Liver (tissue), 9 donors: ENCODE results near the gene CCDC186. TPM values are rescaled to one million over a fixed set of nuclear protein-coding genes. Genes with fewer than 3 reads are reported as not detected.

Source experiments
- DNase-seq: peaks from one replicate; pipeline ENCODE4 v3.0.0-alpha.2; 2017; ENCODE audit warnings: low spot score
- H3K27ac ChIP-seq, 2 donors: one replicate each; pipeline ENCODE4 v1.7.0; 2013; ENCODE audit warnings: inconsistent platforms in 2 of 2, low read length in 2 of 2, control low read depth in 1 of 2, low read depth in 1 of 2, mild to moderate bottlenecking in 1 of 2
- H3K27me3 ChIP-seq, 4 donors: one replicate each; pipeline versions ENCODE4 v1.6.1 to v1.7.0; 2013; ENCODE audit warnings: low read length in 3 of 4, inconsistent platforms in 1 of 4, mild to moderate bottlenecking in 1 of 4, moderate library complexity in 1 of 4; ENCODE audit not compliant: control insufficient read depth in 4 of 4, insufficient read depth in 4 of 4
- H3K36me3 ChIP-seq, 4 donors: one replicate each; pipeline versions ENCODE4 v1.6.1 to v1.7.0; 2013; ENCODE audit warnings: low read length in 3 of 4, mild to moderate bottlenecking in 3 of 4, low read depth in 1 of 4, moderate library complexity in 1 of 4; ENCODE audit not compliant: control insufficient read depth in 4 of 4, insufficient read depth in 3 of 4
- H3K4me1 ChIP-seq, 4 donors: one replicate each; pipeline versions ENCODE4 v1.6.1 to v1.7.0; 2013; ENCODE audit warnings: low read length in 3 of 4, mild to moderate bottlenecking in 3 of 4, moderate library complexity in 1 of 4; ENCODE audit not compliant: control insufficient read depth in 4 of 4, insufficient read depth in 4 of 4
- H3K4me3 ChIP-seq, 3 donors: one replicate each; pipeline versions ENCODE4 v1.6.1 to v1.7.0; 2013; ENCODE audit warnings: low read length in 3 of 3, control low read depth in 1 of 3, low read depth in 1 of 3, mild to moderate bottlenecking in 1 of 3
- H3K9ac ChIP-seq, 2 donors: one replicate each; pipeline ENCODE4 v1.7.0; 2013; ENCODE audit warnings: low read length in 2 of 2, mild to moderate bottlenecking in 2 of 2, moderate library complexity in 2 of 2, control low read depth in 1 of 2, low read depth in 1 of 2
- H3K9me3 ChIP-seq, 4 donors: one replicate each; pipeline versions ENCODE4 v1.6.1 to v1.7.0; 2013; ENCODE audit warnings: low read length in 3 of 4; ENCODE audit not compliant: control insufficient read depth in 4 of 4
- EGR1 ChIP-seq, 2 donors: IDR thresholded peaks; 2 replicates each; pipeline ENCODE4 v1.6.1; 2016 to 2018; ENCODE audit warnings: antibody characterized with exemption in 2 of 2, low read depth in 2 of 2
- FOXA1 ChIP-seq: IDR thresholded peaks from 2 replicates; pipeline ENCODE4 v1.6.1; 2016; ENCODE audit warnings: antibody characterized with exemption
- FOXA2 ChIP-seq: IDR thresholded peaks from 2 replicates; pipeline ENCODE4 v1.6.1; 2016; ENCODE audit warnings: antibody characterized with exemption
- GABPA ChIP-seq, 2 donors: IDR thresholded peaks in 1 of 2; conservative IDR thresholded peaks in 1 of 2; 2 replicates each; pipeline ENCODE4 v1.6.1; 2016; ENCODE audit warnings: antibody characterized with exemption in 2 of 2, mild to moderate bottlenecking in 1 of 2, moderate library complexity in 1 of 2
- HNF4A ChIP-seq, 2 donors: conservative IDR thresholded peaks; 2 replicates each; pipeline ENCODE4 v1.6.1; 2016; ENCODE audit warnings: antibody characterized with exemption in 2 of 2, mild to moderate bottlenecking in 2 of 2
- JUND ChIP-seq, 2 donors: IDR thresholded peaks; 2 replicates each; pipeline ENCODE4 v1.6.1; 2016; ENCODE audit warnings: antibody characterized with exemption in 2 of 2
- NR2F2 ChIP-seq: IDR thresholded peaks from 2 replicates; pipeline ENCODE4 v1.6.1; 2016; ENCODE audit warnings: antibody characterized with exemption
- RAD21 ChIP-seq, 2 donors: IDR thresholded peaks; 2 replicates each; pipeline ENCODE4 v1.6.1; 2016; ENCODE audit warnings: antibody characterized with exemption in 2 of 2, mild to moderate bottlenecking in 2 of 2
- RXRA ChIP-seq, 2 donors: IDR thresholded peaks; 2 replicates each; pipeline ENCODE4 v1.6.1; 2017 to 2018; ENCODE audit warnings: antibody characterized with exemption in 2 of 2, mild to moderate bottlenecking in 1 of 2
- SP1 ChIP-seq: IDR thresholded peaks from 2 replicates; pipeline ENCODE4 v1.6.1; 2018; ENCODE audit warnings: antibody characterized with exemption, mild to moderate bottlenecking
- TAF1 ChIP-seq: conservative IDR thresholded peaks from 2 replicates; pipeline ENCODE4 v1.6.1; 2016; ENCODE audit warnings: antibody characterized with exemption, mild to moderate bottlenecking
- YY1 ChIP-seq: IDR thresholded peaks from 2 replicates; pipeline ENCODE4 v1.6.1; 2016; ENCODE audit warnings: antibody characterized with exemption, mild to moderate bottlenecking
- WGBS: extraction: QIAGEN DNeasy Blood & Tissue Kit; methylation state at CpG from one replicate; pipeline ENCODE4 v1.1.7; 2013; 5-methylcytosine and 5-hydroxymethylcytosine counted together
- polyA plus RNA-seq, 2 donors: library from polyadenylated mRNA; stranded (reverse) in 1 of 2; unstranded in 1 of 2; fragments of 200-250 nt in 1 of 2; fragments of >200 nt in 1 of 2; fragmentation: Nextera tagmentation in 1 of 2; extraction: Ambion mirVana in 1 of 2; gene quantifications; one replicate each; pipeline versions ENCODE4 v1.2.1 to v1.2.3, GENCODE V29; 2013 to 2015
- total RNA-seq, 2 donors: library from RNA; depleted of rRNA; stranded (reverse); fragments of >200 nt; gene quantifications; one replicate each; pipeline ENCODE4 v1.2.3, GENCODE V29; 2014
- TF ChIP-seq, protein P1 (sequence below): IDR thresholded peaks from 2 replicates; pipeline ENCODE4 v1.6.1; 2016; ENCODE audit warnings: antibody characterized with exemption
- TF ChIP-seq, protein P2 (sequence below): IDR thresholded peaks from 2 replicates; pipeline ENCODE4 v1.6.1; 2016; ENCODE audit warnings: antibody characterized with exemption
- TF ChIP-seq, protein P3 (sequence below): IDR thresholded peaks from 2 replicates; pipeline ENCODE4 v1.6.1; 2016; ENCODE audit warnings: antibody characterized with exemption
- TF ChIP-seq, protein P4 (sequence below): IDR thresholded peaks from 2 replicates; pipeline ENCODE4 v1.6.1; 2016; ENCODE audit warnings: antibody characterized with exemption, mild to moderate bottlenecking
- TF ChIP-seq, protein P5 (sequence below): fragments of 150-350 bp; IDR thresholded peaks from 2 replicates; pipeline ENCODE4 v1.5.1; 2017; ENCODE audit warnings: improper control_type of control experiment, low read depth, low read length; ENCODE audit not compliant: missing input control
- donor health status: healthy.
- donor health status: healthy.
- donor health status: healthy.
- donor health status: healthy.
- donor health status: healthy.

The CCDC186 gene
- total and polyA plus RNA-seq, 4 donors, result 1.9 to 11.6 (median 6.1) TPM

DNA sequence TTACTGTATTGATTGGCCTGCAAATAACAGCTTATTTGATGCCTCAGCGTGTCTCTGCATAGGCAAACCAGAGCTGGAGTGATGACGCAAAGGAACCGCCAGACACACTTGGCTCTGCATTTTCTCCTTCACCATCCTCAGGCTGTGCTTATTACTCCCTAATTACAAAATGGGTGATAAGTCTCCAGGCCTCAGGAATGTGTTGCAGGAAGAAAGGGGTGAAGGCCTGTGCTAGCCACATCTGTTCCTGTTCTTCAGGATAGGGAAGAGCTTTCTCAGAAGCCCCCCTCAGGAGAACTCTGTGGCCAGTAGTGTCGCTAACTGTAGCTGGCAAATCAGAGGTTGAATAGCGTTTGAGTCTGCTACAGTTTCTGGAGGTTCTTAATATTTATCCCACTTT, 10.3 kb upstream of the CCDC186 start:
- no peak for DNase-seq
- Histone ChIP-seq H3K27ac (no peak overlapping the region), H3K36me3 (no peaks in the 10 kb centered on the region), H3K9ac (no peak overlapping the region), H3K4me1 (no peaks in the 10 kb centered on the region), H3K9me3 (no peaks in the 10 kb centered on the region), H3K27me3 (no peaks in the 10 kb centered on the region), H3K4me3 (no peak overlapping the region)
- WGBS, result 93% methylated on average over 5 of the region's 5 CpGs
- TF ChIP-seq, protein P1, sequence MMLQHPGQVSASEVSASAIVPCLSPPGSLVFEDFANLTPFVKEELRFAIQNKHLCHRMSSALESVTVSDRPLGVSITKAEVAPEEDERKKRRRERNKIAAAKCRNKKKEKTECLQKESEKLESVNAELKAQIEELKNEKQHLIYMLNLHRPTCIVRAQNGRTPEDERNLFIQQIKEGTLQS, result no peak
- TF ChIP-seq SP1 (no peak), NR2F2 (no peak), GABPA (IDR thresholded peaks at IDR 0.05 in 1 of 2, conservative IDR thresholded peaks at IDR 0.05 in 1 of 2) (no peak), FOXA2 (no peak), RXRA (IDR thresholded peaks at IDR 0.05) (no peak), YY1 (no peak), HNF4A (conservative IDR thresholded peaks at IDR 0.05) (no peak), TAF1 (no peak), JUND (IDR thresholded peaks at IDR 0.05) (no peak), RAD21 (IDR thresholded peaks at IDR 0.05) (no peak)
- TF ChIP-seq, protein P2, sequence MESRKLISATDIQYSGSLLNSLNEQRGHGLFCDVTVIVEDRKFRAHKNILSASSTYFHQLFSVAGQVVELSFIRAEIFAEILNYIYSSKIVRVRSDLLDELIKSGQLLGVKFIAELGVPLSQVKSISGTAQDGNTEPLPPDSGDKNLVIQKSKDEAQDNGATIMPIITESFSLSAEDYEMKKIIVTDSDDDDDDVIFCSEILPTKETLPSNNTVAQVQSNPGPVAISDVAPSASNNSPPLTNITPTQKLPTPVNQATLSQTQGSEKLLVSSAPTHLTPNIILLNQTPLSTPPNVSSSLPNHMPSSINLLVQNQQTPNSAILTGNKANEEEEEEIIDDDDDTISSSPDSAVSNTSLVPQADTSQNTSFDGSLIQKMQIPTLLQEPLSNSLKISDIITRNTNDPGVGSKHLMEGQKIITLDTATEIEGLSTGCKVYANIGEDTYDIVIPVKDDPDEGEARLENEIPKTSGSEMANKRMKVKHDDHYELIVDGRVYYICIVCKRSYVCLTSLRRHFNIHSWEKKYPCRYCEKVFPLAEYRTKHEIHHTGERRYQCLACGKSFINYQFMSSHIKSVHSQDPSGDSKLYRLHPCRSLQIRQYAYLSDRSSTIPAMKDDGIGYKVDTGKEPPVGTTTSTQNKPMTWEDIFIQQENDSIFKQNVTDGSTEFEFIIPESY, result no peak
- TF ChIP-seq, protein P3, sequence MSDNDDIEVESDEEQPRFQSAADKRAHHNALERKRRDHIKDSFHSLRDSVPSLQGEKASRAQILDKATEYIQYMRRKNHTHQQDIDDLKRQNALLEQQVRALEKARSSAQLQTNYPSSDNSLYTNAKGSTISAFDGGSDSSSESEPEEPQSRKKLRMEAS, result no peak
- TF ChIP-seq, protein P4, sequence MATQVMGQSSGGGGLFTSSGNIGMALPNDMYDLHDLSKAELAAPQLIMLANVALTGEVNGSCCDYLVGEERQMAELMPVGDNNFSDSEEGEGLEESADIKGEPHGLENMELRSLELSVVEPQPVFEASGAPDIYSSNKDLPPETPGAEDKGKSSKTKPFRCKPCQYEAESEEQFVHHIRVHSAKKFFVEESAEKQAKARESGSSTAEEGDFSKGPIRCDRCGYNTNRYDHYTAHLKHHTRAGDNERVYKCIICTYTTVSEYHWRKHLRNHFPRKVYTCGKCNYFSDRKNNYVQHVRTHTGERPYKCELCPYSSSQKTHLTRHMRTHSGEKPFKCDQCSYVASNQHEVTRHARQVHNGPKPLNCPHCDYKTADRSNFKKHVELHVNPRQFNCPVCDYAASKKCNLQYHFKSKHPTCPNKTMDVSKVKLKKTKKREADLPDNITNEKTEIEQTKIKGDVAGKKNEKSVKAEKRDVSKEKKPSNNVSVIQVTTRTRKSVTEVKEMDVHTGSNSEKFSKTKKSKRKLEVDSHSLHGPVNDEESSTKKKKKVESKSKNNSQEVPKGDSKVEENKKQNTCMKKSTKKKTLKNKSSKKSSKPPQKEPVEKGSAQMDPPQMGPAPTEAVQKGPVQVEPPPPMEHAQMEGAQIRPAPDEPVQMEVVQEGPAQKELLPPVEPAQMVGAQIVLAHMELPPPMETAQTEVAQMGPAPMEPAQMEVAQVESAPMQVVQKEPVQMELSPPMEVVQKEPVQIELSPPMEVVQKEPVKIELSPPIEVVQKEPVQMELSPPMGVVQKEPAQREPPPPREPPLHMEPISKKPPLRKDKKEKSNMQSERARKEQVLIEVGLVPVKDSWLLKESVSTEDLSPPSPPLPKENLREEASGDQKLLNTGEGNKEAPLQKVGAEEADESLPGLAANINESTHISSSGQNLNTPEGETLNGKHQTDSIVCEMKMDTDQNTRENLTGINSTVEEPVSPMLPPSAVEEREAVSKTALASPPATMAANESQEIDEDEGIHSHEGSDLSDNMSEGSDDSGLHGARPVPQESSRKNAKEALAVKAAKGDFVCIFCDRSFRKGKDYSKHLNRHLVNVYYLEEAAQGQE, result no peak

DNA sequence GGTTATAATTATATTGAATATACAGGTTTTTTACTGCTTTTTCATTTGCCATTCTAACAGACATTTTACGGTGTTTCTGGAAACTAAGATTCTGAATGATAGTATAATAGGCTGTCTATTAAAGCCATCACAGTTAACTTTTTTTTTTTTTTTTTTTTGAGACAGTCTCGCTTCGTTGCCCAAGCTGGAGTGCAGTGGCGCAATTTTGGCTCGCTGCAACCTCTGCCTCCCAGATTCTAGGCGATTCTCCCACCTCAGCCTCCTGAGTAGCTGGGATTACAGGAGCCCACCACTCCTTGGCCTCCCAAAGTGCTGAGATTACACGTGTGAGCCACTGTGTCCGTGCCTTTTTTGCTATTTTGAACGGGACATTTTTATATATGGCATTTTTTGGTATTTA, 9.6 kb upstream of the CCDC186 start:
- Histone ChIP-seq H3K27me3 (no peaks in the 10 kb centered on the region), H3K36me3 (no peaks in the 10 kb centered on the region), H3K27ac (no peak overlapping the region), H3K4me3 (no peak overlapping the region), H3K9me3 (no peaks in the 10 kb centered on the region), H3K9ac (no peak overlapping the region), H3K4me1 (no peaks in the 10 kb centered on the region)
- WGBS, result 90% methylated on average over 9 of the region's 9 CpGs
- no peak for DNase-seq
- TF ChIP-seq NR2F2, result no peak
- no peak for TF ChIP-seq EGR1 (IDR thresholded peaks at IDR 0.05; ENCODE audit: low read depth in 2 of 2)
- no peak for TF ChIP-seq FOXA2
- no peak for TF ChIP-seq HNF4A (conservative IDR thresholded peaks at IDR 0.05)
- TF ChIP-seq, protein P4, result no peak
- TF ChIP-seq, protein P3, result no peak
- TF ChIP-seq FOXA1, result no peak
- TF ChIP-seq, protein P2, result no peak
- no peak for TF ChIP-seq RAD21 (IDR thresholded peaks at IDR 0.05)
- TF ChIP-seq JUND (IDR thresholded peaks at IDR 0.05), result no peak
- TF ChIP-seq TAF1, result no peak
- TF ChIP-seq SP1, result no peak
- TF ChIP-seq GABPA (IDR thresholded peaks at IDR 0.05 in 1 of 2, conservative IDR thresholded peaks at IDR 0.05 in 1 of 2), result no peak
- TF ChIP-seq, protein P5, sequence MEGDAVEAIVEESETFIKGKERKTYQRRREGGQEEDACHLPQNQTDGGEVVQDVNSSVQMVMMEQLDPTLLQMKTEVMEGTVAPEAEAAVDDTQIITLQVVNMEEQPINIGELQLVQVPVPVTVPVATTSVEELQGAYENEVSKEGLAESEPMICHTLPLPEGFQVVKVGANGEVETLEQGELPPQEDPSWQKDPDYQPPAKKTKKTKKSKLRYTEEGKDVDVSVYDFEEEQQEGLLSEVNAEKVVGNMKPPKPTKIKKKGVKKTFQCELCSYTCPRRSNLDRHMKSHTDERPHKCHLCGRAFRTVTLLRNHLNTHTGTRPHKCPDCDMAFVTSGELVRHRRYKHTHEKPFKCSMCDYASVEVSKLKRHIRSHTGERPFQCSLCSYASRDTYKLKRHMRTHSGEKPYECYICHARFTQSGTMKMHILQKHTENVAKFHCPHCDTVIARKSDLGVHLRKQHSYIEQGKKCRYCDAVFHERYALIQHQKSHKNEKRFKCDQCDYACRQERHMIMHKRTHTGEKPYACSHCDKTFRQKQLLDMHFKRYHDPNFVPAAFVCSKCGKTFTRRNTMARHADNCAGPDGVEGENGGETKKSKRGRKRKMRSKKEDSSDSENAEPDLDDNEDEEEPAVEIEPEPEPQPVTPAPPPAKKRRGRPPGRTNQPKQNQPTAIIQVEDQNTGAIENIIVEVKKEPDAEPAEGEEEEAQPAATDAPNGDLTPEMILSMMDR, result no peak
- TF ChIP-seq YY1, result no peak
